GM06990 (cell line): ENCODE data around the gene RICTOR.
"Not testable (repeated sequence)": the region's sequence is repeated elsewhere in the genome, so short reads cannot be mapped to it uniquely, and the experiment has no call there.

Experiments
- DNase-seq: peaks from one replicate; pipeline ENCODE4 v3.0.0-alpha.2; 2011; ENCODE audit not compliant: insufficient read length; ENCODE audit errors: extremely low read depth
- H3K27me3 ChIP-seq: replicated peaks from 2 replicates; pipeline ENCODE4 v1.6.0; 2011; ENCODE audit warnings: low read length; ENCODE audit not compliant: control insufficient read depth, insufficient read depth
- H3K36me3 ChIP-seq: 2 replicates; pipeline ENCODE4 v1.5.1; 2011; ENCODE audit warnings: low read length; ENCODE audit not compliant: control insufficient read depth, insufficient read depth
- H3K4me3 ChIP-seq: replicated peaks from 2 replicates; pipeline ENCODE4 v1.5.1; 2011; ENCODE audit warnings: low read depth, mild to moderate bottlenecking, control low read depth, low read length
- TF ChIP-seq, protein P1 (sequence below): IDR thresholded peaks from 2 replicates; pipeline ENCODE4 v1.5.1; 2011; ENCODE audit warnings: low read length, control low read depth, mild to moderate bottlenecking, inconsistent platforms; ENCODE audit not compliant: insufficient read depth, poor library complexity, severe bottlenecking

RICTOR gene

GRCh38 chr5:39014561-39014960 lies 59.6 kb downstream of the RICTOR start:
- Histone ChIP-seq H3K36me3 (peaks cover 2% of the 10 kb centered on the region), H3K4me3 (no peak overlapping the region), H3K27me3 (no peaks in the 10 kb centered on the region)
- TF ChIP-seq, protein P1, sequence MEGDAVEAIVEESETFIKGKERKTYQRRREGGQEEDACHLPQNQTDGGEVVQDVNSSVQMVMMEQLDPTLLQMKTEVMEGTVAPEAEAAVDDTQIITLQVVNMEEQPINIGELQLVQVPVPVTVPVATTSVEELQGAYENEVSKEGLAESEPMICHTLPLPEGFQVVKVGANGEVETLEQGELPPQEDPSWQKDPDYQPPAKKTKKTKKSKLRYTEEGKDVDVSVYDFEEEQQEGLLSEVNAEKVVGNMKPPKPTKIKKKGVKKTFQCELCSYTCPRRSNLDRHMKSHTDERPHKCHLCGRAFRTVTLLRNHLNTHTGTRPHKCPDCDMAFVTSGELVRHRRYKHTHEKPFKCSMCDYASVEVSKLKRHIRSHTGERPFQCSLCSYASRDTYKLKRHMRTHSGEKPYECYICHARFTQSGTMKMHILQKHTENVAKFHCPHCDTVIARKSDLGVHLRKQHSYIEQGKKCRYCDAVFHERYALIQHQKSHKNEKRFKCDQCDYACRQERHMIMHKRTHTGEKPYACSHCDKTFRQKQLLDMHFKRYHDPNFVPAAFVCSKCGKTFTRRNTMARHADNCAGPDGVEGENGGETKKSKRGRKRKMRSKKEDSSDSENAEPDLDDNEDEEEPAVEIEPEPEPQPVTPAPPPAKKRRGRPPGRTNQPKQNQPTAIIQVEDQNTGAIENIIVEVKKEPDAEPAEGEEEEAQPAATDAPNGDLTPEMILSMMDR, result no peak
- no peak for DNase-seq

GRCh38 chr5:39013938-39014337 lies 60.3 kb downstream of the RICTOR start:
- Histone ChIP-seq H3K36me3 (peaks cover 2% of the 10 kb centered on the region), H3K4me3 (no peak overlapping the region), H3K27me3 (no peaks in the 10 kb centered on the region)
- no peak for DNase-seq
- TF ChIP-seq, protein P1, result no peak

DNA sequence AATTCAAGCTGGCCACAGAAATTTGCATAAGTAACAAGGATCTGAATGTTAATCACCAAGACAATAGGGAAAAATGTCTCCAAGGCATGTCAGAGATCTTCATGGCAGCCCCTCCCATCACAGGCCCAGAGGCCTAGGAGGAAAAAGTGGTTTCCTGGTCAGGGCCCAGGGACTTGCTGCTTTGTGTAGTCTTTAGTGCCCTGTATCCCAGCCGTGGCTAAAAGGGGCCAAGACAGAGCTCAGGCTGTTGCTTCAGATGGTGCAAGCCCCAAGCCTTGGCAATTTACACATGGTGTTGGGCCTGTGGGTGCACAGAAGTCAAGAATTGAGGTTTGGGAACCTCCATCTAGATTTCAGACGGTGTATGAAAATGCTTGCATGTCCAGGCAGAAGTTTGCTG lies 63.2 kb downstream of the RICTOR start:
- not testable (repeated sequence) for H3K36me3 ChIP-seq, H3K4me3 ChIP-seq, DNase-seq, H3K27me3 ChIP-seq

DNA sequence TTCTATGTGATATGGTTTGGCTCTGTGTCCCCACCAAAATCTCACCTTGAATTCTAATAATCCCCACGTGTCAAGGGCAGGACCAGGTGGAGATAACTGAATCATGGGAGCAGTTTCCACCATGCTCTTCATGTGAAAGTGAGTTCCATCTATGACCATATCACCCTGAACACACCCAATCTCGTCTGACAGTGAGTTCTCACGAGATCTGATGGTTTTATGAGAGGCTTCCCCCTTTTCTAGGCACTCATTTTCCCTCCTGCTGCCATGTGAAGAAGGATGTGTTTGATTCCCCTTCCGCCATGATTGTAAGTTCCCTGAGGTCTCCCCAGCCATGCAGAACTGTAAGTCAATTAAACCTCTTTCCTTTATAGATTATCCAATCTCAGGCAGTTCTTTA lies 64.2 kb downstream of the RICTOR start:
- no peaks in the 10 kb centered on the region for H3K27me3 ChIP-seq
- no peak for DNase-seq
- TF ChIP-seq, protein P1, result no peak
- peaks cover 2% of the 10 kb centered on the region for H3K36me3 ChIP-seq
- H3K4me3 ChIP-seq, result no peak overlapping the region

DNA sequence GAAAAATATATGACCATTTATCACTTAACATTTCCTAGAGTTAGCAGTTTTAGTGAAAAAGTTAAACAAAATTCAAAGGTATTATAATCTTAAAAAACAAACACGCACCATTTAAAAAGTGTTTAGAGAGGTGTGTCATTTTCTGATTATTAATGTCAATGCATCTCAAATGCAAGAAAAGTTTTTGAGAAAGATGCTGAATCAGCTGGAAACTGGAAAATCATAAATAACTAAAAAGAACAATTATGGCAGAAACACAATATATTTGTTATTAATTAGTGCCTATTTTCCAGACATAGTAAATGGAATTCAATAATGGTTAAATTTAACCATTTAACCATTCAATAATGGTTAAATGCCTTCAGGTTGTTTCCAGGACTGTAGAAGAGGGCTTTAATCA lies 64.9 kb downstream of the RICTOR start:
- no peak overlapping the region for H3K4me3 ChIP-seq
- peaks cover 2% of the 10 kb centered on the region for H3K36me3 ChIP-seq
- DNase-seq, result no peak
- TF ChIP-seq, protein P1, result no peak
- no peaks in the 10 kb centered on the region for H3K27me3 ChIP-seq

GRCh38 chr5:39006650-39007049 lies 67.5 kb downstream of the RICTOR start:
- Histone ChIP-seq H3K27me3 (no peaks in the 10 kb centered on the region), H3K36me3 (peaks cover 2% of the 10 kb centered on the region), H3K4me3 (no peak overlapping the region)
- TF ChIP-seq, protein P1, result no peak
- DNase-seq, result no peak
